Stimulated activated CD8-positive, alpha-beta memory T cell treated with anti-CD3 and anti-CD28 coated beads, Interleukin-4, amount 100 ng/mL, for 48 hours (primary cell): ENCODE results near the gene DIO1.
"Not testable (repeated sequence)": the region's sequence is repeated elsewhere in the genome, so short reads cannot be mapped to it uniquely, and the experiment has no call there.

ENCODE experiments used
- DNase-seq: peaks from one replicate; pipeline ENCODE4 v3.0.0-alpha.2; 2020

The DIO1 gene

GRCh38 chr1:53893999-53894636, at the start of gene DIO1:
TSS of gene DIO1 (plus strand) at chr1:53894187. CDS start at chr1:53894211, 24 bp downstream.
- no peak for DNase-seq

DNA sequence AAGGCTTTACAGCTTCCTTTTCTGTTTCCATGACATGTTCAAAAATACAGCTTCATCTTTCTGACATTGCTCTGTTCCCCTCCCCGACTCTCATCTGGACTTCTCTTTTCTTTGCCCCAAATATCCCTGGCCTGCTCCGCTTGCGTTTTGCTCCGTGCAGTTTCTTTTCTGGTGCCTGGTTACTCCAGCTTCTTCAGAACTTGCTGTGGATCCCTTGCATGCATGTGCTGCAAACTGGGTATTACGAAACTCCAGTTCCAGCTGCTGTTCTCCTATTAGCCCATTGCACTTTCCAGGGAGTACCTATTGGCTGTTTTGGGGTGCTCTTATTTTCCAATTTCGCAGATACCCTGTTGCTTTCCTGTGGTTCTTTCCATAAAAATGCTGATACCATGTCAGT, 46.0 kb upstream of the DIO1 start:
- DNase-seq: no peak

- no peak for DNase-seq
These were observed 43.8 kb upstream of the DIO1 start for GRCh38 chr1:53850082-53850673.

- DNase-seq: no peak
These were observed 42.3 kb upstream of the DIO1 start for GRCh38 chr1:53851571-53852285.

- DNase-seq: peak; percentile 50
These were observed 33.0 kb upstream of the DIO1 start for GRCh38 chr1:53860967-53861411.

- no peak for DNase-seq
These were observed 31.5 kb upstream of the DIO1 start for GRCh38 chr1:53862507-53862906.

GRCh38 chr1:53868565-53868964, 25.4 kb upstream of the DIO1 start:
- DNase-seq: no peak

GRCh38 chr1:53869454-53870117, 24.4 kb upstream of the DIO1 start:
- no peak for DNase-seq

DNA sequence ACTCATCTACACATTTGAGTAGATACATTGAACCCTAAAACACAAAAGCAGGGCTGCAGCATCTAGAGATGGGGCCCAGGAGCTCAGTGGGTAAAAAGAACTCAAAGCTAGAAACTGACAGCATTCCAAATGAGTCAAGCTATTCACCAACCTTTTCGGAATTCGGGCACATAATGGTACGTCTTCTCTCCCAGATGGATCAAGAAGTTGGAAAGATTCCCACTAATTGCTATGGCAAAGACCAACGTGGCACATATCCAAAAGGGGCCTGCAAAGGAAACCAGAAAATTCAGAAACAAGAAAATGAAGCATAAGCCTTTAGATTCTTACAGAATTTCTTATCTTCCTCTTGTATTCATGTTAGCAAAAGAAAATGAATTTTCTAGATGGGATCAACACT, 22.8 kb upstream of the DIO1 start:
- no peak for DNase-seq

GRCh38 chr1:53871773-53872484, 22.1 kb upstream of the DIO1 start:
- DNase-seq: no peak

DNA sequence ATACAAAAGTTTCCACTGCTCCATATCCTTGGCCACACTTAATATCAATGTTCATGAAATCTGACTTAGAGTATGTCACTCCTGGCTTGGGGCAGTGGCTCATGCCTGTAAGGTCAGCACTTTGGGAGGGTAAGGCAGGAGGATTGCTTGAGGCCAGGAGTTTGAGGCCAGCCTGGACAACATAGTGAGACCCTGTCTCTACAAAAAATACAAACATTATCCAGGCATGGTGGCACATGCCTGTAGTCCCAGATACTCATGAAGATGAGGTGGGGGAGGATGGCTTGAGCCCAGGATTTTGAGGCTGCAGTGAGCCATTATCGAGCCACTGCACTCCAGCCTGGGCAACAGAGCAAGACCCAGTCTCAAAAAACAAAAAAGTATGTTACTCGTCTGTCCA, 18.8 kb upstream of the DIO1 start:
- not testable (repeated sequence) for DNase-seq

- DNase-seq: no peak
These were observed 15.4 kb upstream of the DIO1 start for GRCh38 chr1:53878492-53879105.

- not testable (repeated sequence) for DNase-seq
These were observed 12.1 kb upstream of the DIO1 start for GRCh38 chr1:53881853-53882252.

DNA sequence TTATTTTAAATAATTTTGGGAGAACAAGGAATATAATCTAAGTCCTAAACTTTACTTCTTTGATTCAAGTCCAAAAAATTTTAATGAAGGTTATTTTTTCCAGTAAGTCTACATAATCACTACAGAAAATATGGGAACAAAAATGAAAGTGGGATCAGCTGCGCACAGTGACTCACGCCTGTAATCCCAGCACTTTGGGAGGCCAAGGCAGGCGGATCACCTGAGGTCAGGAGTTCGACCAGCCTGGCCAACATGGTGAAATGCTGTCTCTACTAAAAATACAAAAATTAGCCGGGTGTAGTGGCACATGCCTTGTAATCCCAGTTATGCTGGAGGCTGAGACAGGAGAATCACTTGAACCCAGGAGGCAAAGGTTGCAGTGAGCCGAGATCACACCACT, 10.4 kb upstream of the DIO1 start:
- not testable (repeated sequence) for DNase-seq

DNA sequence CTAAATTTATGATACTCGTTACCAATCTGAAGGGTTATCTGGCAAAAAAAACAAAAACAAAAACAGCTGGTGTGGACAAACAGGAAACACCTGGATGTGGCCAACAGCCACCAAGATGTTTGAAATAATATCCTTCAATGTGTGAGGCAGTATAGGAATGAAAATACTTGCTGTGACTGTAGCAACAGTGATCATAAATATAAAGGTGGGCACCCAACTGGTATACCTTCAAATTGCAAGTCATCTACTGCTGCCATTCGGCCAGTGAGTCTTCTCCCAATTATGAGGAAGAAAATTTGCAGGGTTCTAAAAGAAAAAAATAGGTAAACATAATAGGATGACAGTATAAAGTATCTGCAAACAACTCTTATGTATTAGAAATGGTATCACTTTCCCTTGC, 5.3 kb upstream of the DIO1 start:
- no peak for DNase-seq

- DNase-seq: peak; percentile 87
These were observed 4.4 kb upstream of the DIO1 start, which contains the start of gene YIPF1 for GRCh38 chr1:53889304-53890298. TSS of gene YIPF1 (minus strand) at chr1:53889797. CDS start at chr1:53888937, 860 bp downstream.

GRCh38 chr1:53890522-53890941, 3.5 kb upstream of the DIO1 start:
- DNase-seq: peak; percentile 39

DNA sequence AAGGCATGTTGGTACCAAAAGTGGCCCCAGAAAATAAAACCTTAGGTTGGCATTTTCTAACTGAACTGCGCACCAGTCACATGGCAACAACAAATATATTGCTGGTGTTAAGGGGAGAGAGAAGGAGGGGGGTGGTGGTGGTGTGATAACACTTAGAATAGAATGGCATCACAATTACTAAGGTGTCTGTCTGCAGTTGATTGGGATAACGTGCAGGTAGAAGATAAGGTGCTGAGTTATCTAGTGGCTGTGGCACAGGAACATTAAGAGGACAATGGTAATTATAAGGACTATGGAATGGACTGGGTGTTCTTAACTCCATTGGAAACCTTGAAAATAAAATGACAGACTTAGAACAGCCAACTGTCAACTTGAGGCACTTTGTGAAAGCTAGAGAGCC, 3.0 kb upstream of the DIO1 start:
- DNase-seq: no peak

GRCh38 chr1:53891678-53892077, 2.3 kb upstream of the DIO1 start:
- DNase-seq: no peak

- DNase-seq: no peak
These were observed 1.1 kb upstream of the DIO1 start for GRCh38 chr1:53892911-53893310.

DNA sequence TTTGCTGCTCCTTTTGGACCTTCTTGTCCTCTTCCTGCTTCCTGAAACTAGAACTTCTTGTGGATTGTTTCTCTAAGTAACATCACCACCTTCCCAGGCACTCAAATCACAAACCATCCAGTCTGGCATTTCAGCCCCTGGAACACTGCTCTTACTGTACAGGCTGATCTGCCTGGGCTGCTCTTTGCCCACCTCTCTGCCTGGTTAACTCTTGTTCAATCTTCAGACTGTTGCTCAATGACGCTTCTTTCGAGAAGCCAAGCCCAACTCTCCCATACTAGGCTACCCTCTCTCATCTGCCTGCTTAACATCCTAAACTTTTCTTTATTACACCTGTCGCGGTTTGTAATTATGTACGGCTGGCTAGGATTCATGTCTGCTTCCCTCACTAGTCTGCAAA, 657 bp downstream of the DIO1 start:
- no peak for DNase-seq
